ENCODE measurements around the gene FAM20B. TPM values are rescaled to one million over a fixed set of nuclear protein-coding genes. Genes with fewer than 3 reads are reported as not detected.

Gene FAM20B
- total RNA-seq, 2 experiments from 2014 or later: 12.1 to 12.9 TPM

DNA sequence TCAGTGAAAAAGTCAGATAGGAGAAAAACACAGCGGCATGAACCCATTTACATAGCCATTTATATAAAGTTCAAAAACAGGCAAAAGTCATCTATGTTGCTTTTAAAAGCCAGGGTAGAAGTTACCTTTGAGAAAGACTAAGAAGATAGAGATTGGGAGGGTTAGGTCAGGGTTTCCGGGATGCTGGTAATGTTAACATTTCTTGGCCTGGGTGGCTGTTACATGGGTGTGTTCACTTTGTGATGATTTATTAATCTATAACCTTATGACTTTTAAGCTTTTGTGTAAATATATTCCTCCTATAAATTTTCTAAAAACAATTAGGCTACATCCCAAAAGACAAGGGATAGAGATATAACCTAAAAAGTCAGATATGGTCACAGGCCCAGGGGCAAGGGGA is 15.0 kb upstream of the FAM20B start:
- TF ChIP-seq, protein P1, sequence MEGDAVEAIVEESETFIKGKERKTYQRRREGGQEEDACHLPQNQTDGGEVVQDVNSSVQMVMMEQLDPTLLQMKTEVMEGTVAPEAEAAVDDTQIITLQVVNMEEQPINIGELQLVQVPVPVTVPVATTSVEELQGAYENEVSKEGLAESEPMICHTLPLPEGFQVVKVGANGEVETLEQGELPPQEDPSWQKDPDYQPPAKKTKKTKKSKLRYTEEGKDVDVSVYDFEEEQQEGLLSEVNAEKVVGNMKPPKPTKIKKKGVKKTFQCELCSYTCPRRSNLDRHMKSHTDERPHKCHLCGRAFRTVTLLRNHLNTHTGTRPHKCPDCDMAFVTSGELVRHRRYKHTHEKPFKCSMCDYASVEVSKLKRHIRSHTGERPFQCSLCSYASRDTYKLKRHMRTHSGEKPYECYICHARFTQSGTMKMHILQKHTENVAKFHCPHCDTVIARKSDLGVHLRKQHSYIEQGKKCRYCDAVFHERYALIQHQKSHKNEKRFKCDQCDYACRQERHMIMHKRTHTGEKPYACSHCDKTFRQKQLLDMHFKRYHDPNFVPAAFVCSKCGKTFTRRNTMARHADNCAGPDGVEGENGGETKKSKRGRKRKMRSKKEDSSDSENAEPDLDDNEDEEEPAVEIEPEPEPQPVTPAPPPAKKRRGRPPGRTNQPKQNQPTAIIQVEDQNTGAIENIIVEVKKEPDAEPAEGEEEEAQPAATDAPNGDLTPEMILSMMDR (IDR thresholded peaks at IDR 0.05): no peak
- no peak overlapping the region for H3K27ac ChIP-seq (ENCODE audit: low read depth in 1 of 2, low read length in 2 of 2)
- DNase-seq (no peak), ATAC-seq (ENCODE audit: poor library complexity) (no peak)
- CTCF ChIA-PET: no interaction called here
- intact Hi-C loops (cut with DNase I, micrococcal nuclease): no loop called here
- POLR2A ChIA-PET: no interaction called here
- Mint-ChIP-seq H3K4me3 (no peak overlapping the region), H3K4me1 (ENCODE audit: low read depth) (no peaks in the 10 kb centered on the region), H3K36me3 (ENCODE audit: low read depth) (no peaks in the 10 kb centered on the region), H3K27me3 (no peaks in the 10 kb centered on the region), H3K27ac (no peak overlapping the region), H3K9me3 (no peaks in the 10 kb centered on the region)
- H3K36me3 ChIP-seq (ENCODE audit: insufficient read depth, low read length): no peaks in the 10 kb centered on the region
- no peaks in the 10 kb centered on the region for H3K27me3 ChIP-seq (ENCODE audit: control insufficient read depth in 1 of 2, insufficient read depth in 2 of 2, low read length in 2 of 2)
- H3K9me3 ChIP-seq (ENCODE audit: control insufficient read depth in 1 of 2, insufficient read depth in 1 of 2, low read length in 2 of 2): no peaks in the 10 kb centered on the region
- H3K4me3 ChIP-seq (ENCODE audit: low read length): no peak overlapping the region
- no peaks in the 10 kb centered on the region for H3K4me1 ChIP-seq (ENCODE audit: insufficient read depth, low read length)

DNA sequence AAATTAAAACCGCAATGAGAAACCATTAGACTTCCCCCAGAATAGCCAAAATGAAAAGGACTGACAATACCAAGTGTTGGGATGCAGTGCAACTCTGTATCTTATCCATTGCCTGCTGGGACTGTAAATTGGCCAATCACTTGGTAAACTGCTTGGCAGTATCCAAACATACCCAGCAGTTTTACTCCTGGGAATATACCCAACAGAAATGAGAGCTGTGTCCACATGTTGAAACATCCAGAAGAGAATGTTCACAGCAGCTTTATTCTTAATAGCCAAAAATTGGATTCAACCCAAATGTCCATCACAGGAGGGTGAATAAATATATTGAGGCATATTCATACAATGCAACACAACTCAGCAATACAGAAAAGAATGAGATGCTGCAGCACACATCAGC is 13.7 kb upstream of the FAM20B start:
- no peak for ATAC-seq (ENCODE audit: poor library complexity)
- Mint-ChIP-seq H3K4me1 (ENCODE audit: low read depth) (no peaks in the 10 kb centered on the region), H3K4me3 (no peak overlapping the region), H3K9me3 (no peaks in the 10 kb centered on the region), H3K27ac (no peak overlapping the region), H3K27me3 (no peaks in the 10 kb centered on the region), H3K36me3 (ENCODE audit: low read depth) (no peaks in the 10 kb centered on the region)
- Histone ChIP-seq H3K9me3 (ENCODE audit: control insufficient read depth in 1 of 2, insufficient read depth in 1 of 2, low read length in 2 of 2) (no peaks in the 10 kb centered on the region), H3K4me1 (ENCODE audit: insufficient read depth, low read length) (peaks cover 3% of the 10 kb centered on the region), H3K4me3 (ENCODE audit: low read length) (no peak overlapping the region), H3K27me3 (ENCODE audit: control insufficient read depth in 1 of 2, insufficient read depth in 2 of 2, low read length in 2 of 2) (no peaks in the 10 kb centered on the region), H3K36me3 (ENCODE audit: insufficient read depth, low read length) (no peaks in the 10 kb centered on the region), H3K27ac (ENCODE audit: low read depth in 1 of 2, low read length in 2 of 2) (no peak overlapping the region)
- TF ChIP-seq, protein P1 (IDR thresholded peaks at IDR 0.05): no peak
- CTCF ChIA-PET: no interaction called here
- intact Hi-C loops (cut with DNase I, micrococcal nuclease): no loop called here
- DNase-seq: no peak
- POLR2A ChIA-PET: no interaction called here

DNA sequence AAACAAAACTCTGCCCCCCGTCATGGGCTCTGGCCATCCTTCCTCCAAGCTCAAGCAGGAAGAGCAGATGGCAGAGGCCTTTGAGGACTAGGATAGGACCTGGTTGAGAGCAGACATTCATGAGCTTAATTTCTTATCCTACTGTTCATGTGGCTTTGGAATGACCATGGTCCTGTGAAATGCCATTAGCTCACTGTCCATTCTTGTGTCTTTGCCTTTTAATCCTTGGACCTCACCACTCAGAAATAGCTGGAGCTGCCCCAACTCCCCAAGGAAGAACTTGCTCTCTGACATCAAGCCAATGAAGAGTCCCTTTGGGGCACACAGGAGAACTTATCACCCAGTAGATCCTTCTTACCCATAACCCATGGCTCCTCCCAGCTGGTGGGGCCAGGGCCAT is 11.6 kb upstream of the FAM20B start:
- H3K4me3 Mint-ChIP-seq: no peak overlapping the region
- H3K27ac Mint-ChIP-seq: no peak overlapping the region
- Histone ChIP-seq H3K27ac (ENCODE audit: low read depth in 1 of 2, low read length in 2 of 2) (no peak overlapping the region), H3K27me3 (ENCODE audit: control insufficient read depth in 1 of 2, insufficient read depth in 2 of 2, low read length in 2 of 2) (no peaks in the 10 kb centered on the region), H3K4me1 (ENCODE audit: insufficient read depth, low read length) (peaks cover 5% of the 10 kb centered on the region), H3K9me3 (ENCODE audit: control insufficient read depth in 1 of 2, insufficient read depth in 1 of 2, low read length in 2 of 2) (no peaks in the 10 kb centered on the region), H3K36me3 (ENCODE audit: insufficient read depth, low read length) (no peaks in the 10 kb centered on the region), H3K4me3 (ENCODE audit: low read length) (no peak overlapping the region)
- H3K9me3 Mint-ChIP-seq: no peaks in the 10 kb centered on the region
- ChIA-PET CTCF (interaction anchor here (0.7 to 0.9 kb wide), 2 partner anchors 16 to 482 kb away, joined by 3 read pairs; no protein-coding TSS in a partner anchor), POLR2A (no interaction called here)
- intact Hi-C loops (cut with DNase I, micrococcal nuclease): no loop called here
- TF ChIP-seq, protein P1 (IDR thresholded peaks at IDR 0.05): no peak
- DNase-seq: no peak
- ATAC-seq (ENCODE audit: poor library complexity): no peak
- H3K27me3 Mint-ChIP-seq: no peaks in the 10 kb centered on the region
- no peaks in the 10 kb centered on the region for H3K4me1 Mint-ChIP-seq (ENCODE audit: low read depth)
- H3K36me3 Mint-ChIP-seq (ENCODE audit: low read depth): no peaks in the 10 kb centered on the region

Measured in CD4-positive, alpha-beta T cell (primary cell).